Liver (tissue), 3 donors: ENCODE measurements around the gene DIDO1.

ENCODE experiments used
- ATF3 ChIP-seq: IDR thresholded peaks from 2 replicates; pipeline ENCODE4 v1.6.1; 2016; ENCODE audit warnings: antibody characterized with exemption
- CTCF ChIP-seq: fragments of 150-350 bp; IDR thresholded peaks from 2 replicates; pipeline ENCODE4 v1.5.1; 2017; ENCODE audit warnings: improper control_type of control experiment, low read depth, low read length; ENCODE audit not compliant: missing input control
- EGR1 ChIP-seq, 2 donors: IDR thresholded peaks; 2 replicates each; pipeline ENCODE4 v1.6.1; 2016 to 2018; ENCODE audit warnings: antibody characterized with exemption in 2 of 2, low read depth in 2 of 2
- FOXA1 ChIP-seq: IDR thresholded peaks from 2 replicates; pipeline ENCODE4 v1.6.1; 2016; ENCODE audit warnings: antibody characterized with exemption
- GABPA ChIP-seq, 2 donors: IDR thresholded peaks in 1 of 2; conservative IDR thresholded peaks in 1 of 2; 2 replicates each; pipeline ENCODE4 v1.6.1; 2016; ENCODE audit warnings: antibody characterized with exemption in 2 of 2, mild to moderate bottlenecking in 1 of 2, moderate library complexity in 1 of 2
- HNF4G ChIP-seq: IDR thresholded peaks from 2 replicates; pipeline ENCODE4 v1.6.1; 2016; ENCODE audit warnings: antibody characterized with exemption
- MAX ChIP-seq: IDR thresholded peaks from 2 replicates; pipeline ENCODE4 v1.6.1; 2016; ENCODE audit warnings: antibody characterized with exemption
- RAD21 ChIP-seq, 2 donors: IDR thresholded peaks; 2 replicates each; pipeline ENCODE4 v1.6.1; 2016; ENCODE audit warnings: antibody characterized with exemption in 2 of 2, mild to moderate bottlenecking in 2 of 2
- REST ChIP-seq: IDR thresholded peaks from 2 replicates; pipeline ENCODE4 v1.6.1; 2016; ENCODE audit warnings: antibody characterized with exemption, mild to moderate bottlenecking
- RXRA ChIP-seq, 2 donors: IDR thresholded peaks; 2 replicates each; pipeline ENCODE4 v1.6.1; 2017 to 2018; ENCODE audit warnings: antibody characterized with exemption in 2 of 2, mild to moderate bottlenecking in 1 of 2
- SP1 ChIP-seq: IDR thresholded peaks from 2 replicates; pipeline ENCODE4 v1.6.1; 2018; ENCODE audit warnings: antibody characterized with exemption, mild to moderate bottlenecking
- TAF1 ChIP-seq: conservative IDR thresholded peaks from 2 replicates; pipeline ENCODE4 v1.6.1; 2016; ENCODE audit warnings: antibody characterized with exemption, mild to moderate bottlenecking
- YY1 ChIP-seq: IDR thresholded peaks from 2 replicates; pipeline ENCODE4 v1.6.1; 2016; ENCODE audit warnings: antibody characterized with exemption, mild to moderate bottlenecking
- TF ChIP-seq, protein P1 (sequence below): IDR thresholded peaks from 2 replicates; pipeline ENCODE4 v1.6.1; 2016; ENCODE audit warnings: antibody characterized with exemption
- donor health status: healthy.
- donor health status: healthy.

- TF ChIP-seq CTCF (no peak), GABPA (IDR thresholded peaks at IDR 0.05 in 1 of 2, conservative IDR thresholded peaks at IDR 0.05 in 1 of 2) (no peak), TAF1 (no peak), RAD21 (IDR thresholded peaks at IDR 0.05) (no peak), SP1 (no peak), YY1 (no peak), HNF4G (no peak), ATF3 (no peak), REST (no peak), RXRA (IDR thresholded peaks at IDR 0.05) (no peak), FOXA1 (no peak), MAX (no peak), EGR1 (IDR thresholded peaks at IDR 0.05; ENCODE audit: low read depth in 2 of 2) (no peak)
- TF ChIP-seq, protein P1, sequence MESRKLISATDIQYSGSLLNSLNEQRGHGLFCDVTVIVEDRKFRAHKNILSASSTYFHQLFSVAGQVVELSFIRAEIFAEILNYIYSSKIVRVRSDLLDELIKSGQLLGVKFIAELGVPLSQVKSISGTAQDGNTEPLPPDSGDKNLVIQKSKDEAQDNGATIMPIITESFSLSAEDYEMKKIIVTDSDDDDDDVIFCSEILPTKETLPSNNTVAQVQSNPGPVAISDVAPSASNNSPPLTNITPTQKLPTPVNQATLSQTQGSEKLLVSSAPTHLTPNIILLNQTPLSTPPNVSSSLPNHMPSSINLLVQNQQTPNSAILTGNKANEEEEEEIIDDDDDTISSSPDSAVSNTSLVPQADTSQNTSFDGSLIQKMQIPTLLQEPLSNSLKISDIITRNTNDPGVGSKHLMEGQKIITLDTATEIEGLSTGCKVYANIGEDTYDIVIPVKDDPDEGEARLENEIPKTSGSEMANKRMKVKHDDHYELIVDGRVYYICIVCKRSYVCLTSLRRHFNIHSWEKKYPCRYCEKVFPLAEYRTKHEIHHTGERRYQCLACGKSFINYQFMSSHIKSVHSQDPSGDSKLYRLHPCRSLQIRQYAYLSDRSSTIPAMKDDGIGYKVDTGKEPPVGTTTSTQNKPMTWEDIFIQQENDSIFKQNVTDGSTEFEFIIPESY, result no peak
Measured at GRCh38 chr20:62890444-62890843, 35.9 kb downstream of the DIDO1 start.
